ENCODE data around the gene KRT82. TPM values are rescaled to one million over a fixed set of nuclear protein-coding genes. Genes with fewer than 3 reads are reported as not detected.
A peak's percentile ranks its signal among the peaks of the same experiment; 100 is the strongest.

KRT82 gene
- total RNA-seq, 1 donor from 2014 or later, result not detected

- no peak for DNase-seq (ENCODE audit: extremely low spot score in 2 of 2)
- TF ChIP-seq POLR2AphosphoS5 (IDR thresholded peaks at IDR 0.05; ENCODE audit: insufficient read depth in 1 of 2, low read depth in 1 of 2) (no peak), CTCF (IDR thresholded peaks at IDR 0.05) (no peak), POLR2A (IDR thresholded peaks at IDR 0.05) (no peak)
- Histone ChIP-seq H3K4me3 (no peak overlapping the region), H3K36me3 (no peaks in the 10 kb centered on the region), H3K9me3 (no peaks in the 10 kb centered on the region), H3K4me1 (peaks cover 18% of the 10 kb centered on the region), H3K27ac (no peak overlapping the region), H3K27me3 (no peaks in the 10 kb centered on the region)
- intact Hi-C loops (cut with DNase I), result no loop called here
These were observed 9.5 kb downstream of the KRT82 start for GRCh38 chr12:52396656-52397055.

GRCh38 chr12:52395761-52396434 lies 10.2 kb downstream of the KRT82 start:
- no peak for DNase-seq (ENCODE audit: extremely low spot score in 2 of 2)
- H3K36me3 ChIP-seq, result no peaks in the 10 kb centered on the region

GRCh38 chr12:52394836-52395405 lies 11.2 kb downstream of the KRT82 start:
- Histone ChIP-seq H3K9me3 (no peaks in the 10 kb centered on the region), H3K4me3 (no peak overlapping the region), H3K27me3 (no peaks in the 10 kb centered on the region), H3K36me3 (no peaks in the 10 kb centered on the region), H3K27ac (no peak overlapping the region), H3K4me1 (peaks cover 35% of the 10 kb centered on the region)
- no peak for TF ChIP-seq POLR2A (IDR thresholded peaks at IDR 0.05)
- TF ChIP-seq POLR2AphosphoS5 (IDR thresholded peaks at IDR 0.05; ENCODE audit: insufficient read depth in 1 of 2, low read depth in 1 of 2), result no peak
- no peak for TF ChIP-seq CTCF (IDR thresholded peaks at IDR 0.05)
- DNase-seq (ENCODE audit: extremely low spot score in 2 of 2), result no peak
- intact Hi-C loops (cut with DNase I), result no loop called here

More at GRCh38 chr12:52395761-52396434, 10.2 kb downstream of the KRT82 start:
- Histone ChIP-seq H3K9me3 (no peaks in the 10 kb centered on the region), H3K27me3 (no peaks in the 10 kb centered on the region), H3K27ac (no peak overlapping the region), H3K4me3 (no peak overlapping the region), H3K4me1 (peaks cover 26% of the 10 kb centered on the region)
- peak in 1 of 2 donors; percentile 35 for TF ChIP-seq POLR2AphosphoS5 (IDR thresholded peaks at IDR 0.05; ENCODE audit: insufficient read depth in 1 of 2, low read depth in 1 of 2)
- no peak for TF ChIP-seq POLR2A (IDR thresholded peaks at IDR 0.05)
- peak in 1 of 3 experiments; percentile 22 for TF ChIP-seq CTCF (IDR thresholded peaks at IDR 0.05)
- intact Hi-C loops (cut with DNase I), result no loop called here

GRCh38 chr12:52392465-52393007 lies 13.6 kb downstream of the KRT82 start:
- peaks cover 45% of the 10 kb centered on the region for H3K4me1 ChIP-seq
- intact Hi-C loops (cut with DNase I), result no loop called here
- H3K27ac ChIP-seq, result no peak overlapping the region
- H3K27me3 ChIP-seq, result no peaks in the 10 kb centered on the region
- H3K9me3 ChIP-seq, result no peaks in the 10 kb centered on the region
- H3K36me3 ChIP-seq, result no peaks in the 10 kb centered on the region
- H3K4me3 ChIP-seq, result no peak overlapping the region
- TF ChIP-seq CTCF (IDR thresholded peaks at IDR 0.05), result no peak
- TF ChIP-seq POLR2A (IDR thresholded peaks at IDR 0.05), result no peak
- no peak for TF ChIP-seq POLR2AphosphoS5 (IDR thresholded peaks at IDR 0.05; ENCODE audit: insufficient read depth in 1 of 2, low read depth in 1 of 2)
- no peak for DNase-seq (ENCODE audit: extremely low spot score in 2 of 2)

GRCh38 chr12:52391618-52392002 lies 14.5 kb downstream of the KRT82 start:
- Histone ChIP-seq H3K36me3 (no peaks in the 10 kb centered on the region), H3K27me3 (no peaks in the 10 kb centered on the region), H3K4me3 (no peak overlapping the region), H3K27ac (no peak overlapping the region), H3K4me1 (peaks cover 45% of the 10 kb centered on the region), H3K9me3 (no peaks in the 10 kb centered on the region)
- intact Hi-C loops (cut with DNase I), result no loop called here
- TF ChIP-seq POLR2A (IDR thresholded peaks at IDR 0.05), result no peak
- TF ChIP-seq POLR2AphosphoS5 (IDR thresholded peaks at IDR 0.05; ENCODE audit: insufficient read depth in 1 of 2, low read depth in 1 of 2), result no peak
- TF ChIP-seq CTCF (IDR thresholded peaks at IDR 0.05), result no peak
- DNase-seq (ENCODE audit: extremely low spot score in 2 of 2), result no peak

All from vagina (tissue), 2 donors.